ENCODE measurements around the gene RNASE7.
"Not testable (repeated sequence)": the region's sequence is repeated elsewhere in the genome, so short reads cannot be mapped to it uniquely, and the experiment has no call there.

Gene RNASE7

DNA sequence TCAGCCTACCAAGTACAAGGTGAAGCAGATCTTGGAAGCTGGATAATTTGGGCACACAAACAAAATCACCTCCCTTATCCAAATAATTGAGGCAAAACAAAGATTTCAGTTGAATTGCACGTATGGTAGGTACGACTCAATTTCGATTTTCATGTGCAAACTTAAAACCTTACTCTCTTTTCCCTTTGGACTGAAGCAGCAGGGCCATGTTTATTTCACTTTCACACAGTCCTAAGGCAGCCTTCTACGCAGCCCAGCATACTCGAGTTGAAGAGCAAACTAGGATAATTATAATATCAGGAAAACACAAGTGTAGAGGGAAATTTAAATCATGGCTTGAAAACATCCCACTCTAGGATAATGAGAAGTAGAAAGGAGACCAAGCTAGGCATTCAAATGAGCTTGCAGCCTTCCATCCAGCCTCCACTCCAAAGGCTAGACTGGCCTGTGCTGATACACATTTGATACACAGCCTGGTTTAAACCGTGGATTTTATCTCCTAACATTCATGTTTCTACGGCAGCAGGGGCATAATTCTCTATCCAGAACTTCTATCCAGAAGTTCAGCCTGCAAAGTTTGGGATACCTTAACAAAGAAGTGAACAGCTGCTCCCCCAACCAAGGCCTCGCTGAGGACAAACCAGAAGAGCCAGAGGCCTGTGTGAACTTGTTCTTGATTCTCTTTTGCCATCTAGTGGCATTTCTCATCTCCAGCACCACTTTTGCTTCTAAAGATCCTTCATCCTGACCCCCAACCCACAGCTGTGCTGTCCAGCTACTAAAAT lies 2.4 kb upstream of the RNASE7 start:
- in situ Hi-C loops (cut with HindIII; ENCODE audit: low pct_ligation_motif_present, low pct_unique_long_range_greater_than_20kb, low sequenced_read_pairs) = no loop called here
- DNase-seq = peak; percentile 60

GRCh38 chr14:21040370-21040925 lies 1.7 kb upstream of the RNASE7 start:
- in situ Hi-C loops (cut with HindIII; ENCODE audit: low pct_ligation_motif_present, low pct_unique_long_range_greater_than_20kb, low sequenced_read_pairs) = no loop called here
- no peak for DNase-seq

- in situ Hi-C loops (cut with HindIII; ENCODE audit: low pct_ligation_motif_present, low pct_unique_long_range_greater_than_20kb, low sequenced_read_pairs) = not testable (repeated sequence)
These were observed 1.2 kb upstream of the RNASE7 start for GRCh38 chr14:21040941-21041340.

GRCh38 chr14:21042918-21043317 lies 756 bp downstream of the RNASE7 start:
- in situ Hi-C loops (cut with HindIII; ENCODE audit: low pct_ligation_motif_present, low pct_unique_long_range_greater_than_20kb, low sequenced_read_pairs) = no loop called here
- DNase-seq = no peak

More at GRCh38 chr14:21040941-21041340, 1.2 kb upstream of the RNASE7 start:
- not testable (repeated sequence) for DNase-seq

GRCh38 chr14:21043387-21043973 lies 1.3 kb downstream of the RNASE7 start:
- in situ Hi-C loops (cut with HindIII; ENCODE audit: low pct_ligation_motif_present, low pct_unique_long_range_greater_than_20kb, low sequenced_read_pairs) = no loop called here
- no peak for DNase-seq

- no peak for DNase-seq
- in situ Hi-C loops (cut with HindIII; ENCODE audit: low pct_ligation_motif_present, low pct_unique_long_range_greater_than_20kb, low sequenced_read_pairs) = no loop called here
These were observed 1.9 kb downstream of the RNASE7 start for GRCh38 chr14:21043974-21044618.

DNA sequence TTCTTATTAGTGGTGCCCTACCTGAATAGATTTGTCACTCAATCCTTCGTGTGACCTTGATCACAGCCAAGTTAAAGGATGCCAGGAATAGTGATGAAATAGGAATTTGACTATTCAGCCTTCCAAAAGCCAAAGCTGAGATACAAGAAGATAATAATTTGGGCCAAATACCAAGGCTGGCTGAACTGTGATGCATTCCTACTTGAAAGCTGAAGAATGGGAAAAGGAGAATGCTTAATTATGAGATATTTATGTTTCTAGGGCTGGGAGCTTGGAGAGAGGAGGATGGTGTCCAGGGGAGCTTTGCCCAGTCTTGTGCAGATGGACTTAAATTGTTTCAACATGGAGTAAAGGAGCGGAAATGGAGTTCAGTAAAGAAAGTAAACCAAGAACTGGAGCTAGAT lies 5.2 kb downstream of the RNASE7 start:
- no peak for DNase-seq
- in situ Hi-C loops (cut with HindIII; ENCODE audit: low pct_ligation_motif_present, low pct_unique_long_range_greater_than_20kb, low sequenced_read_pairs) = no loop called here

DNA sequence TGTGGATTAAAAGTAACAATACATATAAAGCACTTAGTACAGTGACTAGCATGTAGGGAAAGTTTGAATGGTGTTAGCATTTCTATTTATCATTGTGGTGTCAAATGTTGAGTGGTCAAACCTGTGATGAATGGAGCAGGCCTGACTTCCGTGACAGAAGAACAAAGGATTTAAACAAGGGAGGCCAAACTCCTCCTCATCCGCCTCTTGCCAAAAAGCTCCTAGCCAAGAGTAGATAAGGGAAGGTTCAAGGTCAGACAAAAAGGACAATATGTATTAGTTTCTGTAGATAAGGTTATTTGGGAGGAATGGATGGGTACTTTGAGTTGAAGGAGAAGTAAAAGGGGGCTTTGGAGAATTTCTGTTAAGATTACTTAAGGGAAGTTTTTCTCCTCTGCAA lies 6.5 kb downstream of the RNASE7 start:
- in situ Hi-C loops (cut with HindIII; ENCODE audit: low pct_ligation_motif_present, low pct_unique_long_range_greater_than_20kb, low sequenced_read_pairs) = no loop called here
- DNase-seq = no peak

DNA sequence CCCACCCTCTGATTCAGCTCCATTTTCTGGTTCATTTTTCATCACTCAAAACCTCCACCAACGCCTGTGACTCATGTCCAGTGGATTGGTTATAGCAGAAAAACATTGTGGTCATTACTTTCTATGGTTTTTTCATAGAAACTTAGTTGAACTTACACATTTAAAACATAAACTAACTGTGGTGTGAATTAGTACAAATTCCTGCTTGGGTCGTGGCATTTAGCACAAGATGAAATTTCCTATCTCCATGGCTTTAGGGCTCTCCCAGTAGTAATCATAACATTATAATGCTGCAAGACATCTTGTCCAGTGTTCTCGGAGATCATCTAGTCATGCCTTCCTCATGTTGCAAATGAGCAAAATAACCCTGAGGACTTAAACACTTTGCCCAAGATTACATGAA lies 7.1 kb downstream of the RNASE7 start:
- DNase-seq = no peak
- in situ Hi-C loops (cut with HindIII; ENCODE audit: low pct_ligation_motif_present, low pct_unique_long_range_greater_than_20kb, low sequenced_read_pairs) = no loop called here

GRCh38 chr14:21050597-21050996 lies 8.4 kb downstream of the RNASE7 start:
- in situ Hi-C loops (cut with HindIII; ENCODE audit: low pct_ligation_motif_present, low pct_unique_long_range_greater_than_20kb, low sequenced_read_pairs) = no loop called here
- DNase-seq = no peak

DNA sequence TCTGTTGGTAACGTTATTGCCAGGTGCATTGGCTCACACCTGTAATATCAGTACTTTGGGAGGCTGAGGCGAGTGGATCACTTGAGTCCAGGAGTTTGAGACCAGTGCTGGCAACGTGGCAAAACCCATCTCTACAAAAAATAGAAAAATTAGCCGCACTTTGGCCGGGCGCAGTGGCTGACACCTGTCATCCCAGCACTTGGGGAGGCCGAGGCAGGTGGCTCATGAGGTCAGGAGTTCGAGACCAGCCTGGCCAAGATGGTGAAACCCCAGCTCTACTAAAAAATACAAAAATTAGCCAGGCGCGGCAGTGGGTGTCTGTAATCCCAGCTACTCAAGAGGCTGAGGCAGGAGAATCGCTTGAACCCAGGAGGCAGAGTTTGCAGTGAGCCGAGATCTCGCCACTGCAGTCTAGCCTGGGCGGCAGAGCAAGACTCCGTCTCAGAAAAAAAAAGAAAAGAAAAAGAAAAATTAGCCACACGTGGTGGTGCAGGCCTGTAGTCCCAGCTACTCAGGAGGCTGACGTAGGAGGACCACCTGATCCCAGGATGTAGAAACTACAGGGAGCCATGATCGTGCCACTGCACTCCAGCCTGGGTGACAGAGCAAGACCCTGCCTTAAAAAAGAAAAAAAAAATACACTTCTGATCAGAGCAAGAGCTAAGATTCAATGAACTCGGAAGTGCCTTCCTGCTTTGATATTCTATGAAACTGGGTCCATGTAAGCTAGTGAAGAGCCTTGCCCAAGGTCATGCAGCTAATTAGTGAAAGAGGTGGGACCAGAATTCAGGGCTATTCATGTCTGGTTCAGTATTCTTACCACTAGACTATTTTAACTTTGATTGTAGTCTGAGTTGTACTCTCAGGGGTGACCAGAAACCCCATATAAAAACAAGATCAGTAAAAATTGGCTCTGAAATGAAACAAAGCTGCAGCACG lies 11.3 kb downstream of the RNASE7 start:
- in situ Hi-C loops (cut with HindIII; ENCODE audit: low pct_ligation_motif_present, low pct_unique_long_range_greater_than_20kb, low sequenced_read_pairs) = no loop called here
- DNase-seq = no peak

DNA sequence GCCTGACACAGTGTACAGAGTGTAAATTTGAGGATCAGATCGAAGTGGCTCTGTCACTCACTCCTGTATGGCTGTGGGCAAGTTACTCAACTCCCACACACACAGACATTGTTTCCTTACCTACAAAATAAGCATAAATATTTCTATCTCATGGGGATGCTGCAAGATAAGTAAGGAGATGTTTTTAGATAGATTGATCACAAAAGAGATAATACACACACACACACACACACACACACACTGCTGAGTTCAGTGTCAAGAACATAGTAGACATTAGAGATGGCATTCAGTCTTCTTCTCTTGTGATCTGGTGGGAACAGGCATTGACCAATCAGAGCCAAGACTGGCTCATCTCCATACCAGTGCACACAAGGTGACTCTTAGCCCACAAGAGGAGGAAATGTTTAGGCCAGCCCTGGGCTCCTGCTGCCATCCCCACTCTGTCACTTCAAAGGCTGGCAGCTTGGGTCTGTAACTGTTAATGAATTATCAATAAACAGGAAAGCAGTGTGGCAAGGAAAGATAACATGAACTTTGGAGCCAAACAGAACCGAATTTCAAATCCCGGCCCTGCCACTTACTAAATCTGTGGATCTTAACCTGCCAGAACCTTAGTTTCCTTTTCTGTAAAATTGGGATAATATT lies 12.1 kb downstream of the RNASE7 start:
- in situ Hi-C loops (cut with HindIII; ENCODE audit: low pct_ligation_motif_present, low pct_unique_long_range_greater_than_20kb, low sequenced_read_pairs) = no loop called here
- DNase-seq = no peak

DNA sequence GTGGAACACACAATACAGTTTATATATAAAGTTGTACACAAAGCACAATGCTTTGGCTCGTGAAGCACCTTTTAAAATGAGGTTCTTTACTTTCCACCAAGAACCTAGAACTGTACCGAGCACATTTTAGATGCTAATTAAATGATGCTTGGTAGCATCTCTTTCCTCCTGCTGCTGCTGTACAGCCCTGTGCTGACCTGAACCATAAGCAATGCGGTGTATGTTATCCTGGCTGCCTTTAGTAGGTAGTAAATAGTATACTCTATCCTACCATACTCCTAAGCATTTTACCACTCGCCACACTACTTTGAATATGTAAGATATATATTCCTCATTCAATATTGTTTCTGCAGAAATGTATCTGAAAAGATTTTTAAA lies 12.6 kb downstream of the RNASE7 start:
- in situ Hi-C loops (cut with HindIII; ENCODE audit: low pct_ligation_motif_present, low pct_unique_long_range_greater_than_20kb, low sequenced_read_pairs) = no loop called here
- no peak for DNase-seq

DNA sequence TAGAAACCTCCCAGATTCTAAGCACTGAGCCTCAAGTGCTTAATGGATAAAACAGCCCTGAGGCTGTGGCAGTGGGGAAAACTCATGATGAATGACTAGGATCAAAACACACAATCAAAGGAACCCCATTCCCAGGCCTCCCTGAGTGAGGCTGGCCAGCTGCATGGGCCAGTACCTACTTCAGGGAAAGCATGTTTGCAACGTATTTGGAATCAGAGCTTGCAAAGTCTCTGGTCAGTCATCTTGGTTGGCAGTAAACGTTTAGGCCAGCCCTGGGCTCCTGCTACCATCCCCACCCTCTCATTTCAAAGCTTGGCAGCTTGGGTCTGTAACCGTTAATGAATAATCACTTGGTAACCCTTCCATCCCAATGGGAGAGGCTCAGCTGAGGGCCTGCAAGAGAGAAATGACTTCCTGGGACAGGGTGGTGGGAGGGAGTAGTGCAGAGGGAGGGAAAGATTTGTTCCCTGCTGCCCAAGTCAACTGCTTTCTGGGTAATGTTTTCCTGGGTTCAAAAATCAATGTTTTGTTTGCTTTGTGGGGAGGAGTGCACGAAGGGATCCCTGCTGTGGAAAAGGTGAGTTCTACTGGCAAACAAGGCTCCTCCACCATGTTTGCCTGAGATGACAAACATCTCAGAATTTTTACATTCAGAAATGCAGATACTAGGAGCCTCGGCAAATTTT lies 13.4 kb downstream of the RNASE7 start:
- DNase-seq = peak; percentile 50
- in situ Hi-C loops (cut with HindIII; ENCODE audit: low pct_ligation_motif_present, low pct_unique_long_range_greater_than_20kb, low sequenced_read_pairs) = no loop called here

GRCh38 chr14:21056520-21057163 lies 14.5 kb downstream of the RNASE7 start:
- no peak for DNase-seq
- in situ Hi-C loops (cut with HindIII; ENCODE audit: low pct_ligation_motif_present, low pct_unique_long_range_greater_than_20kb, low sequenced_read_pairs) = no loop called here

DNA sequence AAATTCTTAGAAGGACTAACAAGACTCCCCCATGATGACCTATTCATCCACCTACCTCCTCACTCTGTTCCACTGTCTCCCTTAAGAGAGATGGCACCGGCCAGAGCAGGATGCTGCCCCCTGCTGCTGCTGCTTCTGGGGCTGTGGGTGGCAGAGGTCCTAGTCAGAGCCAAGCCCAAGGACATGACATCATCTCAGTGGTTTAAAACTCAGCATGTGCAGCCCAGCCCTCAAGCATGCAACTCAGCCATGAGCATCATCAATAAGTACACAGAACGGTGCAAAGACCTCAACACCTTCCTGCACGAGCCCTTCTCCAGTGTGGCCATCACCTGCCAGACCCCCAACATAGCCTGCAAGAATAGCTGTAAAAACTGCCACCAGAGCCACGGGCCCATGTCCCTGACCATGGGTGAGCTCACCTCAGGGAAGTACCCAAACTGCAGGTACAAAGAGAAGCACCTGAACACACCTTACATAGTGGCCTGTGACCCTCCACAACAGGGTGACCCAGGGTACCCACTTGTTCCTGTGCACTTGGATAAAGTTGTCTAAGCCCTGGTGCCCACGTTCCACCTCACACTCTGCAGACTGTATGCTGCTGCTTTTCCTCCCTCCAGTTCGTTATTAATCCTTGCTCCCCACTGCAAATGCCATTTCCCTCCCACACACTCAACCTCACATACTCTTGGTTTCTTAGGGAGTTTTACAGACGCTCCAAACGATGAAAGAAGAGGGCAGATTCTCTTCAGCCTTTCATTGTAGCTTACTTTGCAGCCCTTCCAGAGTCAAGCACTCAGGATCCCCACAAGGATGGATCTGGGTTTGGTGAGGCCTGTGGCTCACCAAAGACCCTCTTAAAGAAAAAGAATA lies 15.9 kb downstream of the RNASE7 start, which contains the start of gene RNASE8:
Gene RNASE8 (plus strand): TSS at position 20 of the 873 bp plus-strand sequence. CDS start 71 bp downstream, at position 91.
- in situ Hi-C loops (cut with HindIII; ENCODE audit: low pct_ligation_motif_present, low pct_unique_long_range_greater_than_20kb, low sequenced_read_pairs) = no loop called here
- DNase-seq = no peak

All from ACHN (cell line).